Neural cell (in vitro differentiated cells): ENCODE measurements around the gene HOXA2. TPM values are rescaled to one million over a fixed set of nuclear protein-coding genes. Genes with fewer than 3 reads are reported as not detected.

Experiments used
- H2AFZ ChIP-seq: fragments of 200-600, 300-800 bp; sonication (generic), shearing (Covaris generic); 2 replicates; pipeline ENCODE4 v1.6.0; 2014; ENCODE audit warnings: low read depth, mild to moderate bottlenecking, antibody characterized with exemption, low read length, moderate library complexity
- H3F3A ChIP-seq: fragments of 200-600 bp; shearing (Covaris generic); 2 replicates; pipeline ENCODE4 v1.6.1; 2016; ENCODE audit warnings: mild to moderate bottlenecking, moderate library complexity, mixed read lengths, antibody characterized with exemption, low read length; ENCODE audit not compliant: insufficient read depth, poor library complexity, severe bottlenecking
- H3K27ac ChIP-seq: fragments of 200-600, 300-800 bp; sonication (generic), shearing (Covaris generic); 2 replicates; pipeline ENCODE4 v1.5.1; 2014; ENCODE audit warnings: mild to moderate bottlenecking, low read length, moderate library complexity
- H3K27me3 ChIP-seq: fragments of 300-800, 200-600 bp; sonication (generic), shearing (Covaris generic); 2 replicates; pipeline ENCODE4 v1.6.0; 2014; ENCODE audit warnings: mild to moderate bottlenecking, low read depth, low read length, moderate library complexity; ENCODE audit not compliant: insufficient read depth
- H3K36me3 ChIP-seq: fragments of 300-800, 200-600 bp; sonication (generic), shearing (Covaris generic); 2 replicates; pipeline ENCODE4 v1.5.1; 2014; ENCODE audit warnings: mild to moderate bottlenecking, antibody characterized with exemption, low read length, moderate library complexity; ENCODE audit not compliant: insufficient read depth
- H3K4me2 ChIP-seq: fragments of 300-800, 200-600 bp; sonication (generic), shearing (Covaris generic); 2 replicates; pipeline ENCODE4 v1.6.0; 2014; ENCODE audit warnings: mild to moderate bottlenecking, low read length
- H3K4me3 ChIP-seq: fragments of 300-800, 200-600 bp; sonication (generic), shearing (Covaris generic); 2 replicates; pipeline ENCODE4 v1.5.1; 2014; ENCODE audit warnings: mild to moderate bottlenecking, low read length, moderate library complexity
- H3K79me2 ChIP-seq: fragments of 200-600 bp; shearing (Covaris generic); replicated peaks from 2 replicates; pipeline ENCODE4 v1.6.0; 2014; ENCODE audit warnings: mild to moderate bottlenecking, low read length, moderate library complexity; ENCODE audit not compliant: insufficient read depth
- H3K9ac ChIP-seq: fragments of 300-800, 200-600 bp; sonication (generic), shearing (Covaris generic); 2 replicates; pipeline ENCODE4 v1.6.1; 2016; ENCODE audit warnings: mild to moderate bottlenecking, low read length, mixed read lengths
- H3K9me2 ChIP-seq: fragments of 200-600 bp; shearing (Covaris generic); 2 replicates; pipeline ENCODE4 v1.6.1; 2016; ENCODE audit warnings: mild to moderate bottlenecking, low read length, mixed read lengths; ENCODE audit not compliant: insufficient read depth
- H3K9me3 ChIP-seq: fragments of 200-600, 300-800 bp; sonication (generic), shearing (Covaris generic); 2 replicates; pipeline ENCODE4 v1.6.1; 2016; ENCODE audit warnings: mild to moderate bottlenecking, mixed run types, low read length, moderate library complexity, mixed read lengths
- H4K20me1 ChIP-seq: fragments of 200-600 bp; shearing (Covaris generic); 2 replicates; pipeline ENCODE4 v1.6.1; 2016; ENCODE audit warnings: mild to moderate bottlenecking, mixed run types; ENCODE audit not compliant: insufficient read depth
- CTCF ChIP-seq: fragments of 450-650 bp; IDR thresholded peaks from 2 replicates; pipeline ENCODE4 v1.5.1; 2014; ENCODE audit warnings: antibody characterized with exemption, mild to moderate bottlenecking, moderate library complexity; ENCODE audit not compliant: poor library complexity, severe bottlenecking
- EP300 ChIP-seq: fragments of 450-650 bp; conservative IDR thresholded peaks from 2 replicates; pipeline ENCODE4 v1.6.1; 2014; ENCODE audit warnings: antibody characterized with exemption, mild to moderate bottlenecking, moderate library complexity; ENCODE audit not compliant: poor library complexity, severe bottlenecking
- EZH2 ChIP-seq: fragments of 200-600, 300-800 bp; shearing (Covaris generic), sonication (generic); IDR thresholded peaks from 2 replicates; pipeline ENCODE4 v1.6.1; 2014; ENCODE audit warnings: antibody characterized with exemption, low read length, borderline replicate concordance, mild to moderate bottlenecking; ENCODE audit not compliant: insufficient read depth, poor library complexity, severe bottlenecking
- MXI1 ChIP-seq: fragments of 450-650 bp; conservative IDR thresholded peaks from 2 replicates; pipeline ENCODE4 v1.6.1; 2014; ENCODE audit warnings: antibody characterized with exemption, mild to moderate bottlenecking; ENCODE audit not compliant: poor library complexity, severe bottlenecking
- RAD21 ChIP-seq: fragments of 450-650 bp; conservative IDR thresholded peaks from 2 replicates; pipeline ENCODE4 v1.6.1; 2014; ENCODE audit warnings: antibody characterized with exemption, mild to moderate bottlenecking, moderate library complexity
- REST ChIP-seq: IDR thresholded peaks from 2 replicates; pipeline ENCODE4 v1.6.1; 2012; ENCODE audit warnings: borderline replicate concordance
- SMC3 ChIP-seq: fragments of 450-650 bp; conservative IDR thresholded peaks from 2 replicates; pipeline ENCODE4 v1.6.1; 2014; ENCODE audit warnings: antibody characterized with exemption, mild to moderate bottlenecking, moderate library complexity; ENCODE audit not compliant: poor library complexity
- polyA plus RNA-seq: library from polyadenylated mRNA; depleted of rRNA; stranded (reverse); fragments of >200 nt; gene quantifications from 2 replicates; pipeline ENCODE4 v1.2.3, GENCODE V29; 2014

Gene HOXA2
- polyA plus RNA-seq, 1 donor from 2014 or later, result not detected

- no peaks in the 10 kb centered on the region for H4K20me1 ChIP-seq
- TF ChIP-seq MXI1 (no peak), EZH2 (peak; percentile 72)
- no peaks in the 10 kb centered on the region for H3K36me3 ChIP-seq
- H3F3A ChIP-seq, result no peaks in the 10 kb centered on the region
- H2AFZ ChIP-seq, result no peak overlapping the region
- no peak overlapping the region for H3K9ac ChIP-seq
- peaks cover 7% of the 10 kb centered on the region for H3K9me3 ChIP-seq
- H3K27me3 ChIP-seq, result peaks cover 100% of the 10 kb centered on the region
- no peak overlapping the region for H3K4me2 ChIP-seq
- no peak overlapping the region for H3K27ac ChIP-seq
- H3K9me2 ChIP-seq, result no peaks in the 10 kb centered on the region
- no peak overlapping the region for H3K4me3 ChIP-seq
- H3K79me2 ChIP-seq, result no peaks in the 10 kb centered on the region
Measured at GRCh38 chr7:27122077-27122910, 19.8 kb upstream of the HOXA2 start.

GRCh38 chr7:27121684-27122076 is 19.2 kb upstream of the HOXA2 start:
- Histone ChIP-seq H3K4me2 (no peak overlapping the region), H3K79me2 (no peaks in the 10 kb centered on the region), H2AFZ (no peak overlapping the region), H3K27me3 (peaks cover 100% of the 10 kb centered on the region), H3K4me3 (no peak overlapping the region), H3F3A (no peaks in the 10 kb centered on the region), H3K9ac (no peak overlapping the region), H3K9me3 (peaks cover 7% of the 10 kb centered on the region), H3K36me3 (no peaks in the 10 kb centered on the region), H3K27ac (no peak overlapping the region), H3K9me2 (no peaks in the 10 kb centered on the region), H4K20me1 (no peaks in the 10 kb centered on the region)
- no peak for TF ChIP-seq CTCF
- no peak for TF ChIP-seq MXI1
- TF ChIP-seq SMC3, result no peak
- no peak for TF ChIP-seq EZH2
- no peak for TF ChIP-seq RAD21
- no peak for TF ChIP-seq EP300

- no peak overlapping the region for H3K27ac ChIP-seq
- no peak for TF ChIP-seq REST
- no peak for TF ChIP-seq SMC3
- no peak for TF ChIP-seq RAD21
- no peak for TF ChIP-seq MXI1
- H3K79me2 ChIP-seq, result no peaks in the 10 kb centered on the region
- no peak overlapping the region for H3K9ac ChIP-seq
- no peaks in the 10 kb centered on the region for H3F3A ChIP-seq
- no peaks in the 10 kb centered on the region for H4K20me1 ChIP-seq
- peaks cover 4% of the 10 kb centered on the region for H3K9me3 ChIP-seq
- no peak overlapping the region for H3K4me3 ChIP-seq
- H2AFZ ChIP-seq, result no peak overlapping the region
- no peak overlapping the region for H3K4me2 ChIP-seq
- no peaks in the 10 kb centered on the region for H3K36me3 ChIP-seq
- peaks cover 99% of the 10 kb centered on the region for H3K27me3 ChIP-seq
- no peaks in the 10 kb centered on the region for H3K9me2 ChIP-seq
Measured at GRCh38 chr7:27119412-27119911, 17.0 kb upstream of the HOXA2 start.
